ENCODE results near the gene CMPK1.

Gene CMPK1

GRCh38 chr1:47396671-47397196 is 63.1 kb downstream of the CMPK1 start:
- DNase-seq = no peak

GRCh38 chr1:47399138-47399845 is 65.7 kb downstream of the CMPK1 start:
- no peak for DNase-seq

- no peak for DNase-seq
Measured at GRCh38 chr1:47399846-47400155, 66.2 kb downstream of the CMPK1 start.

- no peak for DNase-seq
Measured at GRCh38 chr1:47401761-47402160, 68.2 kb downstream of the CMPK1 start.

GRCh38 chr1:47402591-47402990 is 69.0 kb downstream of the CMPK1 start:
- DNase-seq = no peak

GRCh38 chr1:47403321-47403910 is 69.8 kb downstream of the CMPK1 start:
- DNase-seq = no peak

GRCh38 chr1:47405697-47406096 is 72.1 kb downstream of the CMPK1 start:
- no peak for DNase-seq

GRCh38 chr1:47406966-47407365 is 73.4 kb downstream of the CMPK1 start:
- DNase-seq = no peak

GRCh38 chr1:47407481-47407880 is 73.9 kb downstream of the CMPK1 start:
- DNase-seq = peak; percentile 30

GRCh38 chr1:47409311-47410067 is 75.9 kb downstream of the CMPK1 start:
- DNase-seq = peak; percentile 88

GRCh38 chr1:47410068-47410455 is 76.5 kb downstream of the CMPK1 start:
- peak; percentile 7 for DNase-seq

GRCh38 chr1:47411436-47411835 is 77.8 kb downstream of the CMPK1 start:
- DNase-seq = peak; percentile 47

- no peak for DNase-seq
Measured at GRCh38 chr1:47412437-47412836, 78.8 kb downstream of the CMPK1 start.

GRCh38 chr1:47415728-47416318 is 82.2 kb downstream of the CMPK1 start, which contains the start of gene FOXE3:
TSS of gene FOXE3 (plus strand) at chr1:47416285. CDS start at chr1:47416316, 31 bp downstream.
- no peak for DNase-seq

- no peak for DNase-seq
Measured at GRCh38 chr1:47416319-47417169, 83.0 kb downstream of the CMPK1 start.

- DNase-seq = no peak
Measured at GRCh38 chr1:47417170-47418044, 83.8 kb downstream of the CMPK1 start.

GRCh38 chr1:47418122-47418521 is 84.5 kb downstream of the CMPK1 start:
- DNase-seq = no peak

GRCh38 chr1:47418681-47419325 is 85.2 kb downstream of the CMPK1 start:
- no peak for DNase-seq

- no peak for DNase-seq
Measured at GRCh38 chr1:47420547-47420946, 87.0 kb downstream of the CMPK1 start.

- no peak for DNase-seq
Measured at GRCh38 chr1:47423872-47424271, 90.3 kb downstream of the CMPK1 start.

All from fibroblast of skin of right quadriceps (primary cell).